HG03097 (cell line): ENCODE data around the gene RFX2.

Source experiments
- ATAC-seq: cut with Tn5 transposase; IDR thresholded peaks from one replicate; pipeline ENCODE4 v1.9.1; 2021; ENCODE audit not compliant: unreplicated experiment, low FRiP score

Gene RFX2

DNA sequence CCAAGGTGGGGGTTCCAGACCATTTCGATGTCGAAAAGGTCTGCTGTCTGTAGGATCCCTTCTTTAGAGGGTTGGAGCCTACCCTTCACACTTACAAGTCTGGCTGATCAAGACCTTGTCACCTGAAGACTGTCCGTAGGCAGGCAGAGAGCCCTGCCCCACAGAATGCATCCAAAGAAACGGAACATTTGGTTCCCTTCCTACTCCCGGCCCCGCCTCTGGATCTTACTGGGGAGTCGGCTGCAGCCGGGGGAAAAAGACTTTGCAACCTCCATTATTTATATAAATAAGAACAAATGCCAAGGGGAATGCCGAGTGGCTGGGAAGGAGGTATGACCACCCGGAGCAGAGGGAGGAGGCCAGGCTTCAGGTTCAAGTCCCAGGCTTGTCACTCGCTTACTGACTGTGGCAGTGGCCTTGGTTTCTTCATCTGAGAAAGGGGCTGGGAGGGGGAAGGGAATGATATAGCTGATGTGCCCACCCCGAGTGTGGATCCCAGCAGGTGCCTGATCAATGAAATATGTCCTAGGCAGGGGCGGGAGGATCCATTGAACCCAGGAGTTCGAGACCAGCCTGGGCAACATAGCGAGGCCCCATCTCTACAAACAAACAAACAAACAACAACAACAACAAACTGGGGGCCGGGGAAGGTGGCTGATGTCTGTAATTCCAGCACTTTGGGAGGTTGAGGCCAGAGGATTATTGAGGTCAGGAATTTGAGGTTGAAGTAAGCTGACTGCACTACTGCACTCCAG, 48.7 kb downstream of the RFX2 start:
- no peak for ATAC-seq

GRCh38 chr19:6060600-6061375, 49.5 kb downstream of the RFX2 start:
- ATAC-seq: no peak

DNA sequence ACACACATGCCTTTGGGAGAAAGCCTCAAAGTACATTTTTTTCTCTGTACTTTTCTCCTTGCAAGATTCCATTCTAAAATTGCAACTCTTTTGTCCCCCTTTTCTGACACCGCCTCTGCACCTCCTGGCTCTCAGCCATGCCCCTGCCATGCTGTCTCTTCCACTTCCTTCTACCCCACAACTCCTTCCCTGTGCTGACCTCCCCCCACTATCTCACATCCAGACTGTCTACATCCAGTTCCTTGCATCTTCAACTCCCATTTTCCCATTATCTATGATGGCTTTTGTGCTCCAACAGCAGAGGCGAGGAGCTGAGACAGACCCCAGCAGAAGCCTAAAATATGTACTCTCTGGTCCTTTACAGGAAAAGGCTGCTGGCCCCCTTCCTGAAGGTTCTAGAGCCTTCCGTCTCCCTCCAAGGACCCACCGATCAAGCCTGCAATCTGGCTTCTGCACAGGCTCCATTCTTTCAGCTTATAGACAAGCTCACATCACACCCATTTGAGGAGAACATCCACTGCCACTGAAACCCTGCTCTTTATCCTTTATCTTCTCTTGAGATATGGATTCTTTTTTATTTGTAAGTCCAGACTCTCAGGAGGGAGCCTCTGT, 50.2 kb downstream of the RFX2 start:
- no peak for ATAC-seq

DNA sequence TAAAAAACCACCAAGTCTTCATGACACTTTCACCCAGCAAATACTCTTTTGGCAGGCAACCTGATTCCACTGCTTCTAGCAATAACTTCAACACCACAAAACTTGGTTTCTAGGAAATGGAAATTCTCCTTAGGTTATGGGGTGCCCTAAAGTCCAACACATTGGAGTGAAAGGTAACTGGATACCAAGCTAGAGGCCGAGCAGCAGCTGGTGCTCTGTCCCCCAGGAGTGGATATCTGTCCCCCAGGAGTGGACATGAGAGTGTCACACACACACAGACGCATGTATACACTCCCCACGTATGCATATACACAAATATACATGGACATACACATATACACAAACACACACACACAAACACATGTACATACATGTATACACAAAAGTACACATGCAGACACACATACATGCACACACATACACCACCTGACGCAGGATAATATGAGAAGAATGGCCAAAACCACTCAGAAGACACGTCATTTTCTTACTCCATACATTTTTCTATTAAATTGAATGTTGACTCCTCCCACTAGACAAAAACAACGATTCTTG, 50.8 kb downstream of the RFX2 start:
- ATAC-seq: no peak

GRCh38 chr19:6058518-6059201, 51.6 kb downstream of the RFX2 start:
- no peak for ATAC-seq

- no peak for ATAC-seq
Measured at GRCh38 chr19:6057651-6058517, 52.4 kb downstream of the RFX2 start.

GRCh38 chr19:6056801-6057650, 53.3 kb downstream of the RFX2 start:
- ATAC-seq: no peak

- ATAC-seq: no peak
Measured at GRCh38 chr19:6056282-6056741, 54.0 kb downstream of the RFX2 start.

GRCh38 chr19:6055013-6055795, 55.1 kb downstream of the RFX2 start:
- no peak for ATAC-seq

DNA sequence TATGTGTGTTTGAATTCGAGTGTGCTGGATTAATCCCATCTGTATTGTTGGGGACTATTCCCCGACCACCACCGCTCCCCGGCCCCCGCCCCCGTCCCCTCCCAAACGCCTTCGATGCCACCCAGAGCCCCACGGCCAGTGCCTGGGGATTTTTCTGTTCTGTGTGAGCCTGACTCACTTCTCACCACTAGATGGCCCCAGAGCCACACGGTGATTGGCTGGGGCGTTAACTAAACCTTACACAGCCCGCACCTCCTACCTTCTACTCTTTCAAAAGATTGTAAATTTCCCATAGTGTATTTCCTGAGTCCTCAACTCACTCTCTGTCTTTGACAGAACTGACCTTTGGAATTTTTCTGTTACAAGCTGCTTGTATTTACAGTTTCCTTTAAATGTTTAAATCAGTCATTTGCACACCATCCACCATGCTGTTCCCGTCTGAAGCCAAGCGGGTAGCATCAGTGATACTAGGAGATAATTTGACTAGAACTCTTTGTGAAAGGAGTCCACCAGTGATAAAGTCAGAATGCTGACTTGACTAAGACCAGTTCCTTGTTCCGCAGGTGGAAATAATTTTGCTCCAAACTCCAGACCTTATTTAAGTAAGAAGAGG, 61.4 kb downstream of the RFX2 start:
- peak; percentile 76 for ATAC-seq

- no peak for ATAC-seq
Measured at GRCh38 chr19:6048348-6048747, 62.0 kb downstream of the RFX2 start.

DNA sequence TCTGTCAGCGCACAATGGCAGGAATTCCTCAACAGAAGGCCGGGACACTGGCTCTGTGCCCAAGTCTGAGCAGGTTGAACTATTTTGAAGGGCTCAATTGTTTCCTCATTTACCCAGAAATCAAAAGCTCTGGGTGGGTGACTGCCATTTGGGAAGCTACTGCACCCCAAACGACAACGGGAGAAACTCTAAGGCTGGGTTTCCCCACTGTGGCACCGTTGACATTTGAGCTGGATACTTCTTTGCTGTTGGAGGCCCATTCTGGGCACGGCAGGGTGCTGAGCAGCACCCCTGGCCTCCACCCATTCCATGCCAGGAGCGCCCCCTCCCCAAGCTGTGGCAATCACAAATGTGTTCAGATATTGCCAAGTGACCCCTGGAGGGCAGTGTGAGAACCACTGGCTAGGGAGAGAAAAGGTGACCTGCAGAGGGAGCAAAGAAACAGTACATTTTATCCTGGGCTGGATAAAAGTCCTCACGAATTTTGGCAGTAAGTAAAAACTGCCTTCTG, 62.5 kb downstream of the RFX2 start:
- ATAC-seq: no peak

DNA sequence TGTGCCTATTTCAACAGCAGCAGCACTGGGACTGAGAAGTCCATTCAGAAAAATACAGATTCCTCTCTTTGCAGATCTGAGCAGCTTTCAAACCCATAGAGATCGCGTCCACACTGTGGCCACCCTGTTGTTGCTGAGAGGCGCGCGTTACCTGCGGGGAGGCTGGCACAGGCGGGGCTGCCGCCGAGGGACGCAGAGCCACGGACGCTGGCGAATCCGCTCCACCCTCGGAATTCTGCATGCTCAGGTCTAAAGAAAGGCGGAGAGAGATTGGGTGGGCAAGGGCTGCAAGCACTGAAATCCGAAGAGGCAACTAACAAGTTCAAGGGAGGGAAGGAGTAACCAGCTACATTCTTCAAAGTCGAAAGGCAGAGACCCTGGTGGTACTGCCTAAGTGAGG, 63.0 kb downstream of the RFX2 start:
- no peak for ATAC-seq

GRCh38 chr19:6045108-6045507, 65.2 kb downstream of the RFX2 start:
- no peak for ATAC-seq

DNA sequence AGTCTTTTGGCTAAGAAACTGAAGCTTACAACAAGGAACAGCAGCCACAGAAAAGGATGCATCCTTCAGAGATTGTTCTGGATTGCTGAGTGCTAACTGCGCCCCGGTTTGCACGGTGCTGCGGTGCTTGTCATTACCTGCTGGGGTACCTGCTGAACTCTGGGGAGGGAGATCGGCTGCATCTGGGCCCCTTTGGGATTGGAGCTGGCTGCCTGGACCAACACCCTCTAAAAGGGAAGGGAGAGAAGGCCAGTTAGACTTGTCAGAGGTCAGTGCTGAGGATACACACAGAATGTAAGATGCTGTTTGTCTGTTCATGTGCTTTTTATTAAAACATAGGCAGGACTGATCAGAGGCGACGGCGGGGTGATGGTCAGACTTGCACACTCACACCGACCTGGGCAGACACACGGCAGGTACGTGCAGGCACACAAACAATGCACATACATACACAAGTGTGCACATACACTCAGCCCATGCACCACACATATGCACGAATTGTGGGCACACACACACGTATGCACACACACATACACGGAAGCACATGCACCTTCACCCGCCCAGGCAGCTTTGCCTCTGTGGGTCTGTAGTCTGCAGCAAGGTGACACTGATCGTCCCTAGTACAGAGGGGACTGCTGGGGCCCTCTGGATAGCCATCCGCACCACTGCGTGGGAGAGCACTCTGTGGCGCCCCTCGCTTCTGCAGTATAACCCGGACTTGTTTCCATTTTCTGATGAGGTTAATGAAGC, 66.1 kb downstream of the RFX2 start:
- ATAC-seq: no peak

GRCh38 chr19:6042776-6043726, 67.2 kb downstream of the RFX2 start:
- ATAC-seq: no peak
